Esophagus muscularis mucosa (tissue), 4 donors: ENCODE measurements around the gene NUDT14.

Source experiments
- EP300 ChIP-seq: sonication (generic); formaldehyde crosslinking; IDR thresholded peaks from one replicate; pipeline ENCODE4 v1.6.1; 2017; ENCODE audit warnings: antibody characterized with exemption
- POLR2A ChIP-seq: fragments of 450-650 bp; IDR thresholded peaks from one replicate; pipeline ENCODE4 v1.6.1; 2017; ENCODE audit warnings: antibody characterized with exemption, moderate library complexity, mild to moderate bottlenecking, low read depth
- POLR2AphosphoS5 ChIP-seq, 2 donors: sonication (generic); formaldehyde crosslinking; IDR thresholded peaks; one replicate each; pipeline ENCODE4 v1.6.1; 2017; ENCODE audit warnings: antibody characterized with exemption in 2 of 2
- TF ChIP-seq, protein P1 (sequence below), 3 experiments: fragments of 200-600 bp in 2 of 3; fragments of 450-650 bp in 1 of 3; sonication (generic) in 2 of 3; IDR thresholded peaks; one replicate each; pipeline ENCODE4 v1.5.1; 2017 to 2019; ENCODE audit warnings: antibody characterized with exemption in 3 of 3, mild to moderate bottlenecking in 2 of 3, moderate library complexity in 1 of 3

DNA sequence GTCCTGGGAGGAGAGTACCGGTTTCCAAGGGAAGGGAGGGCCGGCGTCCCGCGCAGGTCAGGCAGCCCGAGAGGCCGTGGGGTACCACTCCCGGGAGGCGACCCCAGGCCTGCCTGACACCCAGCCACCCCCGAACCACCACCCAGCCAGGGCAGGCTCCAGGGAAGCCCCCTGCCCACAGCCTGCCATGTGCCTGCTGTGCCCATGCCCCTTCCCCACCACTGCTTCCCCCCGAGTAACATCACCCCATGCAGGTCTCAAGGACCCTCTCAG, 2.3 kb downstream of the NUDT14 start:
- TF ChIP-seq, protein P1, sequence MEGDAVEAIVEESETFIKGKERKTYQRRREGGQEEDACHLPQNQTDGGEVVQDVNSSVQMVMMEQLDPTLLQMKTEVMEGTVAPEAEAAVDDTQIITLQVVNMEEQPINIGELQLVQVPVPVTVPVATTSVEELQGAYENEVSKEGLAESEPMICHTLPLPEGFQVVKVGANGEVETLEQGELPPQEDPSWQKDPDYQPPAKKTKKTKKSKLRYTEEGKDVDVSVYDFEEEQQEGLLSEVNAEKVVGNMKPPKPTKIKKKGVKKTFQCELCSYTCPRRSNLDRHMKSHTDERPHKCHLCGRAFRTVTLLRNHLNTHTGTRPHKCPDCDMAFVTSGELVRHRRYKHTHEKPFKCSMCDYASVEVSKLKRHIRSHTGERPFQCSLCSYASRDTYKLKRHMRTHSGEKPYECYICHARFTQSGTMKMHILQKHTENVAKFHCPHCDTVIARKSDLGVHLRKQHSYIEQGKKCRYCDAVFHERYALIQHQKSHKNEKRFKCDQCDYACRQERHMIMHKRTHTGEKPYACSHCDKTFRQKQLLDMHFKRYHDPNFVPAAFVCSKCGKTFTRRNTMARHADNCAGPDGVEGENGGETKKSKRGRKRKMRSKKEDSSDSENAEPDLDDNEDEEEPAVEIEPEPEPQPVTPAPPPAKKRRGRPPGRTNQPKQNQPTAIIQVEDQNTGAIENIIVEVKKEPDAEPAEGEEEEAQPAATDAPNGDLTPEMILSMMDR (IDR thresholded peaks at IDR 0.05): no peak
- TF ChIP-seq EP300 (no peak), POLR2A (no peak), POLR2AphosphoS5 (IDR thresholded peaks at IDR 0.05) (no peak)
